Activated CD4-positive, alpha-beta T cell treated with anti-CD3 and anti-CD28 coated beads, Interleukin-2, amount 50 U/mL, for 4 hours (primary cell): ENCODE measurements around the gene ASB7.
"Not testable (repeated sequence)": the region's sequence is repeated elsewhere in the genome, so short reads cannot be mapped to it uniquely, and the experiment has no call there.

Source experiments
- DNase-seq, 2 experiments: peaks; one replicate each; pipeline ENCODE4 v3.0.0-alpha.2; 2020

ASB7 gene, protein sequence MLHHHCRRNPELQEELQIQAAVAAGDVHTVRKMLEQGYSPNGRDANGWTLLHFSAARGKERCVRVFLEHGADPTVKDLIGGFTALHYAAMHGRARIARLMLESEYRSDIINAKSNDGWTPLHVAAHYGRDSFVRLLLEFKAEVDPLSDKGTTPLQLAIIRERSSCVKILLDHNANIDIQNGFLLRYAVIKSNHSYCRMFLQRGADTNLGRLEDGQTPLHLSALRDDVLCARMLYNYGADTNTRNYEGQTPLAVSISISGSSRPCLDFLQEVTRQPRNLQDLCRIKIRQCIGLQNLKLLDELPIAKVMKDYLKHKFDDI

DNA sequence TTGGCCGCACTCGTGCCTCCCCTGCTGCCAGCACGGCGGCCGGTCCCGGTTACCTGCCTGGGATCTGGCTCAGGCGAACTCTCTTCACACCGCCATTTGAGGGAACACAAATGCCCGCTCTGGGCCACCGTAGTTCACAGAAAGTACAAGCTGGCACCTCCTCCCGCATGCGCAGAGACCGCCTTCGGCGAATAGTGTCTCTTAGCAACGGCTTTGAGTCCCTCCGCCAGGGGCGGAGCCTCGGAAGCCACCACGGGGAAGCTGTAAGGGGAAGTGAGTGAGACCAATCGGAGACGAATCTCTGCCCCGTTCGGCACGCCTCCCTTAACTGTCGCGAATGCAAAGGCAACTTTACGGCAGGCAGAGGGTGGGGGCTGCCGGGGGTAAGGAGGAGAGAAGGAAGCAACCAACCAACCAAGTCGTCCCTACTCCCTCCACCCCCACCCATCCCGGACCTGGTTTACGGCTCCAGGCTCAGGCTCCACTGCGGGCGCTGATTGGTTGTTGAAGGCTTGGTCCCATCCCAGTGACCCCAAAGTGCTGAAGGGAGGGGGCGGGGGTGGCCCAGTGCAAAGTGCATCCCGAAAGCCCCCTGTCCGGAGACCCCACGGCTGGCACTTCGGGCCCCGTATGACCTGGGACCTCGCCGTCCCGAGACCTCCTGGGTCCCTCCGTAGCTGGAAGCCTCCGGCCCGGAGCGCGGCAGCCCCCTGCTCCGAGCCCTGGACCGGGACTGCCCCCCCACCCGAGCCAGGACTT is at the start of gene ASB7, which contains the start of gene LINS1:
Gene ASB7, plus strand, starts transcription at position 526 of the 759 bp plus-strand sequence. CDS start 9,628 bp downstream, outside the sequence.
Gene LINS1, minus strand, starts transcription at position 121 of the 759 bp plus-strand sequence. CDS start 21,342 bp downstream, outside the sequence.
- peak; percentile 99 for DNase-seq

DNA sequence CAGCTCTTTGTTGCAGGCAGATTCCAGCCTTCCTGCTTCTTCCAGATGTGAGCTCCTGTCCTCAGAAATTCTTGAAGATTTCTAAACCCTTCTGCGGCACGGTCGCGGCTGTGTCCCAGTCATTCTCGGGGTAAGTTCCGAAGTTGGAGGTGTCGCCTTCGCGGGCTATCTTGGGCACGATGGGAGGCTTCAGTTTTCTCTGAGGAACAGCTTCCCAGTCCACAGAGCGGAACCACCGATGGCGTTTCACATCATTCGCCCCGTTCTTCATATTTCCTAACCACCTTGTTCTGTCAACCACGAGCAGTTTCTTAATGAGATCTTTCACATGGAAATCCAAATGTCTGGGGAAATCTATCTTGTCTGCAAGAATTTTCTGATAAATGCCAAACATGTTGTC is 48.9 kb upstream of the ASB7 start:
- no peak for DNase-seq

DNA sequence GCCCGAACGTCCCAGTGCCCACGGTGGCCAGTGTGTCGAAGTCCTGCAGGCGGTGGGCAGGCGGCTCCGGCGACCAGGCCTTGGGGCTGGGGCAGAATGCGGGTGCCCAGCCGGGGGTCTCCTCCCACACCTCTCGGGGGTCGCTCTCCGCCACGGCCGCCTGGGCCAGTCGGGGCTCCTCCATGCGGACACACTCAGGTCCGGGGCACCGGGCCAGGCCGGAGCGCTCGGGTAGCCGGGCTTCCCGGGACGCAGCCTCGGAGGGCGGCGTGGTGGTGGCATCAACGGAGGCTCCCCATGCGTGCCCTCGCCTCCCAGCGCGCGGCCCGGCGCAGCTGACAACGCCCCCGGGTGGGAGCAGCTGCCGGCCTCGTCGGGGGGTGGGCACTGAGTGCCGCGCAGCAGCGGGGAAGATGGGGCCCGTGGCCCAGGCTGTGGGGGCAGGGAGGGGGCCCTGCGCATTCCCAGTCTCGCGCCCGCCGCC is 43.6 kb upstream of the ASB7 start:
- no peak for DNase-seq

DNA sequence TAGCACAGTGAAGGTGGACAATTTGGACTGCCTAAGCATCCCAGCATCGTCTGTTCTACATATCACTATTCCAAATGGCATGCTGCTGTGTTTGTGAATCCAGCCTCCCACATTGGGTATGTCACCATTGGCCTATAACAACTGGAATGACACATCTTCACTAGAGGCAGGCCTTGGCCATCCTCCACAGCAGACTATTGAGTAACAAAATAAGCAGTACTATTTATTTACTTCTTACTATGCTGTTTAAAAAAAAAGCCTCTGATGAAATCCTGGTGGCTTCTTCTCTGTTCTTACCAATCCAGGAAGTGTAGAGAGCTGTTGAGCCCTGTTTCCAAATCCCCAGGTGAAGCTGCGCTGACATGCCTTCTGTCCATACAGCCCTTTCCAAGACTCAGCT is 43.1 kb upstream of the ASB7 start:
- no peak for DNase-seq

DNA sequence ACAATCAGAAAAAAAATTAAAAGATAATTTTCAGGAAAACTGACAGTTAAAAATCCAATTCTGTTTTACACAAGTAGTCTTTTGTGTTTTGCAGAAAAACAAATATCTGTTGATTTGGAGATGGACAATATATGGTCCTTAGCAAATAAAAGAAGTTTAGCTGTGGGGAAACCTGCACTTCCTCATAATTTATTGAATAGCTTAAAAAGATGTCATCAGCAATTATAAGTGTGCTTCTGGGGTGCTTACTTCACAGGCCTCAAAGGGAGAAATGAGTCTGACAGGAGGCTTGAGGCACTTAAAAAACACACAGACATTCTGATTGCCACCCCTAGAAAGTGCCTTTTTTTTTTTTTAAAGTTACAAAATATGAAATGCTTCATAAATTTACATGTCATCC is 42.1 kb upstream of the ASB7 start:
- DNase-seq: no peak

DNA sequence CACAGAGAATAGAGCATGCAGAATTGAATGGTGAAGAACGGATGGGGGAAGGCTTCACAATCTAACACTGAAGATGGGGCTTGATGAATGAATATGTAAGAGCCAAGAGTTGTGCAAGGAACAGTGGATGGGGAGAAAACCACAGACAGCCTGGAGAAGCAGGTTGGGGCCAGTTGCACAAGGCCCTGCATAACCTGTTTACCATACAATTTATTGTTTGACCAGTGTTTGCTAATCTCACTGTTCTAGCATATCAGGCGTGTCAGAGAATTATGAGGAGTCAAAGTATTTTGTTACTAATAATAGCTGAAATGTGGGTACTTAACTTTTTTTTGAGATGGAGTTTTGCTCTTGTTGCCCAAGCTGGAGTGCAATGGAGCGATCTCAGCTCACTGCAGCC is 36.8 kb upstream of the ASB7 start:
- DNase-seq: no peak

DNA sequence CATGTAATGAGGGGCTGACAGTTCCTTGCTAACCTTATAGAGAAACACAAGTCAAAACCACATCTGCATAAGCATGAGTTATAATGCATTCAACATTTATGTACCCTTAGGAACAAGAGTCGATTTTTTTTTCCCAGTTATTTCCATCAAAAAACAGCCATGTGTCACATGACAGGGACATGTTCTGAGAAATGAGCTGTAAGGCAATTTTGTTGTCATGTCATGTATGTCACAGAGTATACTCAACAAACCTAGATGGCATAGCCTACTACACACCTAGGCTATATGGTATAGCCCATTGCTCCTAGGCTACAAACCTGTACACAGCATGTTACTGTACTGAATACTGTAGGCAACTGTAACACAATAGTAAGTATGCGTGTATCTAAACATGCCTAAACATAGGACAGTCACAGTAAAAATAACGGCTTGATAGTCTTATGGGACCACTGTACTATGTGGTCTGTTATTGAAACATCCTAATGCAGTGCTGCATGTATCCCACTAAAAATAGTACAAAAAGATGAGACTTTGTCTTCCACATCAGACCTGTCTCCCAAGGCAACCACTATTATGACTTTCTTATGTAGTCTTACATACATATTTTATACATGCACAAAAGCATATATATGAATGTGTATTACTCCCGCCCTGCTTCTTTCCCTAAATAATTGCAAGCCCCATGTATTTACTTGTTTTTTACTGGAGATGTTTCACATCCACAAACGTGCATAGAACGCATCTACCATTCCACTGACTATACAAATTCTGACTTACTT is 35.4 kb upstream of the ASB7 start:
- no peak for DNase-seq

DNA sequence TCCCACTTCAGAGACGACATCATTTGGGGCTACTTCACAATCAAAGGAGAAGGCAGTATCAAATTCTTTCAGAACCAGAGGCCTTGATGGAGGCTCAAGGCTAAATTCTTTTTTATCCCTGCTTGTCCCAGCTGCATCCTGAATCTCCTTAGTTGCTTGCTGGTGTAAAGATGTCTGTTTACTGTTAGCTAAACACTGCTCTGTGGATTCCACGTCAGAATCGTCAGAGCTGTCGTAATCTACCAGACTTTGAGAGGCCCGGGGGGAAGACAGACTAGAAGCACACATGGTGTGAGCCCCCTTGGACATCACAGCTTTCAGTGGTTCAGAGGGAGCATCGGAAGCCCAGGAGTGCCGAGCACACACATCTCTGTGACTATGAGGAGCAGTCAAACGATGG is 33.0 kb upstream of the ASB7 start:
- no peak for DNase-seq

DNA sequence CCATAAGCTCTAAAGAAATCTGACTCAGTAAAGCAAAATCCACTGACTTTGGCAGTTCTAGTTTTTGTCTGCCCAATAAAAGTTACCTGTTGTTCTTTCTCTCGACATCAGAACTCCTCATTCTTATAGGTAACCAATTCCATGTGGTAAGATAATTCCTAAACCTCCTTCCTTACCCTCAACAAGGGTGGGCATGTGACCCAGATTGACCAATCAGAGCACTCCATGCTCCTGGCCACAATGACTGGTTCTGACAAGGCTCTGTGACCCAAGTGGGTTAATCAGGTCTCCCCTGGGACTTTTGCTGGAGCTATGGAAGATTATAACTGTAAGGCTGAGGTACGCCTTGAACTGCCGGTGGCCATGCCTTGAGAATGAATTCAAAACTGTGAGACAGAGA is 32.1 kb upstream of the ASB7 start:
- DNase-seq: no peak

DNA sequence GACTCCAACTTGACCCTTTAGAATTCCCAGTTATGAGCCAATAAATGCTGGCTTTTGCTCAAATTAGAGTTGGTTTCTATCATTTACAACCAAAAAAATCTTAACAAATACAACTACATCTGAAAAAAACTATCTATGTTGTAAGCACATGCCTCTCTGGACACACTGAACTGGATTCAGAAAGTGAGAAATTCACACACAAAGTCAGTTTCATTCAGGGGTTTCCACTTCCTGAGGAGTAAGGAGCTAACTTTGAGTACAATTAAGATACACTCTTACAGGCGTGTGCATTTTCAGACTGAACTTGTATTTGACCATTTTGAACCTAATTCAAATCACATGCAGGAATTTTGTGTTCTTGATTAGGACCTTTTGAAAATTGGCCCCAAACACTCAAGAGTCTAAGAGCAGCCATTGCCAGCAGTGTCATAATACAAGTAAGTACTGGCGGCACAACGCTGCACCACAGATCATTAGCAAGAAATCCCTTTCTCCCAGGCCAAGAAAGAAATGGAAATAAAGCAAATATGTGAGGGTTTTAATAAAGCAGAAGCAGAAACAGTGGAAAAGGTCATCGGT is 31.6 kb upstream of the ASB7 start:
- no peak for DNase-seq

DNA sequence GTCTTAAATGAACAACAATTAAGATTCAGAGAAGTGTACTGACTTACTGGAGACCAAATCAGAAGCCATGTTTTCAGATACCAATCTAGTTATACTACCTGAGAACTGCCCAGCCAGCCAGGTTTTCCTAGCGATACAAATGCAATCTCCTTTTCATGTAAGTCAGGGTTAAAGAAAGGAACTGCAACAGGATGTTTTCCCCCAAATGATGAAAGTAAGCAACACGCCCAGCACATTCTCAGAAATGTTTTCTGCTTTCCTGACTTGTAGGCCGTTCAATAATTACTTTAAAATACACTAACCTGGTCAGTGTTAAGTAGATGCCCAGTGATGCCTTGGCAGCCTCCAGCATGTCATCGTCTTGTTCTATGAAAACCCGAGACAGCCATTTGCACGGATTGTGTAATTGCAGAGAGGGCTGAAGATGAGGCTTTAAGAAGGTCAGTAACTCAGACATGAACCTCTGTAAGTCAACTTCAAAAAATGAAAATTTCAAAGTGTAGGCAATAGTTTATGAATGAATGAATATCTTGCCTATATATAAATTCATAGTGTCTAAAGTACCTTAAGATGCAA is 30.7 kb upstream of the ASB7 start:
- DNase-seq: no peak

DNA sequence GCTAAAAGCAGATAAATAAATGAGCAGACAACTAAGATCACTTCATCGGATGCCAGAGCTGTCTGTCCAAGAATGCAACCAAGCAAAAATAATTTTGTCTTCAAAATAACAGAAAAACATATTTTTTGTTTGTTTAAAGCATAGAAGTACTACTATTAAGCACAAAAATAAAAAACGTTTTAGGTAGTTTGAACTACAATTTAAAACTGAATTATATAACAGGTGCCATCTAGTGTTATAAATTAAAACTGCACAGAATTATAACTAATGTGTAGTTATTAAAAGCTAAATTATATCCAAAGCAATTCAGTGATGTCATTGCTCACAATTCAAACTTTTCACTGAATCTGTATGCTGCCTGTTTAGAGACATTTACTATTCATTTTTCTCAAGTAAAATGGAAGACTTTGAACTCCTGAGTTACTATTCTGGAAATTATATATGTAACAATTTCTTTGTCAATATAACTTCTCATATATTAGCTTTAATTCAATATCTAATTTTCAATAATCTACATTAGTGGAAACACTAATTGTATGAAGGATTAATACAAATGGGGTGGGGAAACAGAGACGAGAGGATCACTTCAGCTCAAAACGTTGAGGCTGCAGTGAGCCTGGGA is 29.9 kb upstream of the ASB7 start:
- DNase-seq: no peak

DNA sequence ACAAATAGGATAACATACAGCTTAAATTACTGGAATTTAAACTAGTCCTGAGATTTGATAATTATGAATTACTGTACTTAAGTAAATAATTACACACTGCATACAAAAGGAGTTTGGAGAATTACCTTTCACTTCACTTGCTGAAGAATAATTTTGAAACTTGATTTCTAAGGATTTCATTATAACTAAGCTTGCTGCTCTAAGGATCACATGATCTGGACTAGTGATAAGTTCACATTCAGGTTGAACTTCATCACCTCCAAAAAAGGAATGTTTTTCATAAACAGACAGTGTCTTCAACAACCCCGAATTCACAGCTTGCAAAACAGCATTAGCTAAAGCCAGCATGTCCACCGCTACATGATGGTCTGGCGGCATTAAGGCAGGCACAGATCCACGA is 28.9 kb upstream of the ASB7 start:
- no peak for DNase-seq

DNA sequence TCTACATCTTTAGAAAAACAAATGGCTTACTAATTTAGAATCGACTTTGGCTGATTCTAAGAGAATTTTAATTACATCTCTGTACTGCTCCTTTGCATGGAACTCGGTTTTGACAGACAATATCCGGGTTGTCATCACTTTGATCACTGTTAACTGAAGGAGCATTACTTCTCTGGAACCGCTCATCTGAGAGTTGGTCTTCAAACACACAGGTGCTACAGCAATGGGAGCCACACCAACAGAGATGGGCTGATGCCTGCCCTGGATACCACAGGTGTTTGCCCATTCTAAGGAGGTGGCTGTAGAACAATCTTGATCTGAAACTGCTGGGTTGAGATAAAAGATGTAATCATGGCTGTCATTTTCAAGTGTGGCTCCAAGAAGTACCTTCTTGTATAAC is 22.0 kb upstream of the ASB7 start:
- DNase-seq: no peak

DNA sequence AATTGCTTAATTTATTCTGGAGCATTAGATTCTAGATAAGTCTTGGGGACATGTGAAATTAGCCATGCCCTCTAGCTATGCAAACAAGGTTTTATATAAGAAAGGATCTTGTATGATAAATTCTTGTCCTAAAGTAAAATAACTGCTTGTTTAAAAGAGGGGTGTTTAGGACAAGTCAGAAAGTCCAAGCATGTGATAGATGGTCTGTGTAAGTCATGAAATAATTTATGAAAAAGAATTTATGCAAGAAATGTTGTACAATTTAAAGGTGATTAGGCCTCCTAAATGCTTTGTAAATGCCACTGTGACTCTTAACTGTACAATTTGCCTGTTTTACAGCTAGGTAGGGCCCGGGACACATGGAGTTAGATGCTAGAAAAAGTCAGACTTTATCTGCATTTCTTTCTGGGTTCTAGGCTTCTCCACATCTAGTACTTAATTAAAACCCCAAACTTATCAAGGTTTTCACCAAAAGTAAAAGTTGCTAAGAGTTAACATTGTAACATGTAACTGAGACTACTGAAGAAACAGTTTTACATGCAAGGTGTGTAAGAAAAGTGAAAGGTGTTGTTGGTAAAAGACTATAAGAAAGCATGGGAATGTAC is 13.6 kb upstream of the ASB7 start:
- no peak for DNase-seq

DNA sequence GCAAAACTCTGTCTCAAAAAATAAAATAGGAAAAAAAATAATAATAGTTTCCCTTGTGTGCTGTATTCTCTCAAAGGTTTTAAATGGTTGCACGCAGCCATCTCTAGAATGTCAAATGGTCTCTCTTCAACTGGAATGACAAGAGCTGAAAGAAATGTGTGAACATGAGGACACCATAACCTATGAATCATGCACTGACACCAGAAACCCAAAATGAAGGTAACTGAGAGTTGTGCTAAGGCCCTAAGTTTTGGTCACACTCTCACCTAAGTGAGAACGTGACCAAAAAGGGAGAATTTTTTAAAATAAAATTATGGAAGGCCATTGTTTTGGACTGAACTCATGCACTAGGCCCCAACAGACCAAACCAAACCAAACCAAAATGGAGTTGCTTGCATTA is 11.2 kb upstream of the ASB7 start:
- DNase-seq: not testable (repeated sequence)

DNA sequence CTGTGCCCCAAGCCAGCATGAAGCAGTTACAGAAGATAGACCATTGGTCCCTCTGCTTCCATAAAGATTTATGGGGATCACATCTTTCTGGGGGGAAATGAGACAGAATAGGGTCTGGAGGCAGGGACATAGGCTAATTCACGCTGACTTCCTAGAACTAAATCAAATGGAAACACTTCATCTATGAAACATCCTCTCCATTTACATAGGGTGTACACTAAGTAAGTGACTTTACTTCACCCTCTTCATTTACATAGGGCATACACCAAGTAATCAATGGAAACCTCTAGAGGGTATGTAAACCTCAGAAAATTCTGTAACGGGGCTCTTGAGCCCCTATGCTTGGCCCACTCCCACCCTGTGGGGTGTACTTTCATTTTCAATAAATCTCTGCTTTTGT is 10.6 kb upstream of the ASB7 start:
- DNase-seq: no peak

DNA sequence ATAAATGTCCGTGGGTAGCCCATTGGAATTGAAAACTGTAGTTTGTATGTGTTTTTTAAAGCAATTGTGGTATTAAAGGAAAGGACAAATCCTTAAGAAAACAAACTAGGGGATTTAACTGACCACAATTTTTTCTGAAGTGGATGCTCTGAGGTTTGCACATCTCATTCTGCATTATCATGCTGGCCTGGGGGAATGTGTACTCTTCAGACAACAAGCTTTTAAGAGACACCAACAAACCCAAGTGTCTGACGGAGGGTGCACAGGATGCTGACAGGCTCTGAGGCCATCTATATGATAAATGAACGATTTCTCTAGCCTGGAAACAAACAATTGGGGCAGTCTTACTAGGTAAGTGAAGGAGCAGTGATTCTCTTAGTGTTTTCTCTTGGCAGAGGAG is 9.5 kb upstream of the ASB7 start:
- DNase-seq: no peak

DNA sequence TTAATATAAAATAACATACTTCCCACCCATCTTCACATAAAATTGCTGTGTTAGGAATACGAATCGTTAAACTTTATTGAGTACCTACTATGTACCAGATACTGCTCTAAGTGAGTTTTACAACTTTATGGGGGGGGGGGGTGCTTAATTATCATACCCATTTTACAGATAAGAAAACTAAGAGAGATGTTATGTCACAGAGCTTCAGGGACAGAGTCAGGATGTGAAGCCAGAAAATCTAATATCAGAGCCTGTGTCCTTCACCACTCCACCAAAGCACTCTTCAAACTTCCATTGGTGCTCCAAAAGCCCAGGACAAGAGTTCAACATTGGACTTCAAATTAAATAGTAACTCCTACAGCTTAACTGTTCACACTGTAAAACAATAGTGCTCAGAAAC is 9.0 kb upstream of the ASB7 start:
- DNase-seq: no peak

DNA sequence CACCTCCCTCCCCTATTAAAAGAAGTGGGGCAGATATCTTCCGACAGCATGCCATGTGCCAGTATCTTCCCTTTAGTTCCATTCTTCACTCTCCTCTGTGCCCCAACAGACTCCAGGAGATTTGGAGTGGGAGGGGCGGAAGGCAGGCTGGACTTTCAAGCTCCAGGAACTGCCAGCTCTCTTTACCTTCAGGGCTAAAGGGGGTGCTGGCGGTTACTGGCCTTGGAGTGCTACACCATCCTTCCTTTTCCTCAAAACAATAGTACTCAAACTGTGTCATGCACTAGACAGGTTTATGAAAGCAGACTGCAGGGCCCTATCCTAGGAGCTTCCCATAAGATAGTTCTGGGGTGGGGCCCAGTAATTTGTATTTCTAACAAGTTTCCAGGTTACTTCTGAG is 6.4 kb upstream of the ASB7 start:
- DNase-seq: no peak

DNA sequence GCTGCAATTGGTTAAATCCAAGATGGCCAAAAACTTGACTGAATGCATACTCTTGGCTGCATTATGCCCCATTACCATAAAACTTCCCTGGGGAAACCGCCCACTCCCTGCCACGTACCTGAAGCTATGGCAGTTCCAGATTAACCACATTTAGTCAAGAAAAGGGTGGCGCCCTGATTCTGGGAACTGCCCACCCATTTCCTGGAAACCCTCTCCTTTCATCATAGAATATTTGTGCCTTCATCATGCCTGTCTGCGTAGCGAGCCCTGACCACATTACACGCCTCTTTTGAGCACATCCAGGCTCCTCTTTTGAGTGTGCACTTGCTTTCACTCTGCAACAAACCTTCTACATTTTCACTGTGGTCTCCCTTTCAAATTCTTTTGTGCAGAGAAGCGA is 5.6 kb upstream of the ASB7 start:
- peak; percentile 97 to 98 for DNase-seq

DNA sequence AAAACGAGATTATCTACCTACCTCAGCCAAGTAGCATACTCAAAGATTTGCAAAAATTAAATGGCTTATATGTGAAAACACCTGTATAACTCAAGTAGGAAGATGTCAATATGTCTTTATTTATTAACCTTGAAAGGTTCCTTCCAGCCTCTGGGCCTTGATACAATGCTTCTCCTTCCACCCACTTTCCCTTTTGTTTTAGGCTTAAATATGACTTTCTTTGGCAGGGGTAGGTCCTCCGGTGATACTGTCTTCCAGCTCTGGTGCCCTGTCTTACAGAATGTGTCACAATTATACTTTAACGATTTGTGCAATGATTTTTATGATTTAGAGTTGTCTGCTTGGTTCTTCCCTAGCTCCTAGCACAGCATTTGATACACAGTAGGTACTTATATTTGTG is 4.5 kb upstream of the ASB7 start:
- DNase-seq: no peak
